ENCODE data around the gene AP5S1.

Gene AP5S1

DNA sequence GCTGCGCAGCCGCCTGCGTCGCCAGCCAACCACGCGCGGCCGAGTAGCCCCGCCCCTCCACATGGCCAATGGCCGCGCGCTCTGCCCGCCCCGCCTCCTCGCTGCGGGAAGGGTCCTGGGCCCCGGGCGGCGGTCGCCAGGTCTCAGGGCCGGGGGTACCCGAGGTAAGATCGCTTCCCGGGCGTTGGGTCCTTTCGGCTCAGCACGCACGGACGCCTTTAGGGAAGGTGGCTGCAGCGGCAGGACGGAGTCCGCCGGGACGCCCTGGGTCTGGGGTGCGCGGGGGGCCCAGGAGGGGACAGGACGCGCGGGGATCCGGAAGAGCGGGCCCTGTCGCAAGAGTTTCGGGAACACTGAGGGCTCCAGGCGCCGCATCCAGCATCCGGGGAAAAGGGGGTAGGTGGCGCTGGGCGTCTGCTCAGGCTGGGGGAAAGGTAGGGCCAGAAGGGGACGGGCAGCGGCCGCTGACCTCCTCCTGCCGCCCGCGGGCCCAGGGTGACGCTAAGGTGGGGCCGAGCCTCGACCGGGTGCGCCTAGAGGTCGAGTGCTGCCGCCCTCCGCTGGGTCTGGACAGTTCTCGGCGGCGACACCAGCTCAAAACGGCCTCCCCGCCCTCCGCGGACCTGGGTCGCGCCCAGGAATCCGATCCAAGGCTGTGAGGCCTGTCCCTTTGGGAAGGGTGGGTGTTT is 26.5 kb downstream of the AP5S1 start, which contains the start of gene MAVS:
Gene MAVS, plus strand, starts transcription at position 95 of the 689 bp plus-strand sequence. CDS start 7,791 bp downstream, outside the sequence.
- peak; percentile 87 for DNase-seq

GRCh38 chr20:3847429-3847940 is 27.1 kb downstream of the AP5S1 start:
- no peak for DNase-seq

DNA sequence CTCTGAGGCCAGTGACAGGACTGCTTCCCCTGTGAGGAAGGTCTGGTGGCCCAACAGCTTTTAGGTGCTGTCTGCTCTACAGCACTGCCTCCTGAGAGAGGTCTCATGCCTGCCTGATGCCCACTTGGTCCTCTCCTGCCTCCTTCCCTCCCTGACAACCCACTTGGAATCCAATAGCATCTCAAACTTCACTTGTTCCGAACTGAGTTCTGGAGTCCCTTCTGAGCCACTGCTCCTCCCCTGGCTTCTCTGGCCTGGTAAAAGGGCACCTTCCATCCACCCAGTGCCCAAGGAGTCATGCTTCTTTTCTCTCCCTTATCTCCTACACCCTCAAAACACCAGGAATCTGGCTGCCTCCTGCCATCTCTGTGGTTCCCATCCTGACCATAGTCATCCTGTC is 28.2 kb downstream of the AP5S1 start:
- no peak for DNase-seq

- DNase-seq, result no peak
Measured at GRCh38 chr20:3854462-3854871, 34.1 kb downstream of the AP5S1 start.

DNA sequence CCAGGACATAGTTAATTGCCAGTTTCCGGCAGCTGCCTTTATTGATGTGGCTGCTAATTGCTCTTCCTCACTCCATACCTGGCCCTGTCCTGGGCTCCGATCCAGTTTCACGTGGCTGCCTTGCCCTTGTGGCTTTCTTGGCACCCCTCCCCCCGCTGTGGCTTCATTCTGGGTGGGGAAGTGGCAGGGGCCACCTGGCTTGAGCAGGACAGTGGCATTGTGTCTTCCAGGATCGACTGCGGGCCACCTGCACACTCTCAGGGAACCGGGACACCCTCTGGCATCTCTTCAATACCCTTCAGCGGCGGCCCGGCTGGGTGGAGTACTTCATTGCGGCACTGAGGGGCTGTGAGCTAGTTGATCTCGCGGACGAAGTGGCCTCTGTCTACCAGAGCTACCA is 37.1 kb downstream of the AP5S1 start:
- DNase-seq, result no peak

DNA sequence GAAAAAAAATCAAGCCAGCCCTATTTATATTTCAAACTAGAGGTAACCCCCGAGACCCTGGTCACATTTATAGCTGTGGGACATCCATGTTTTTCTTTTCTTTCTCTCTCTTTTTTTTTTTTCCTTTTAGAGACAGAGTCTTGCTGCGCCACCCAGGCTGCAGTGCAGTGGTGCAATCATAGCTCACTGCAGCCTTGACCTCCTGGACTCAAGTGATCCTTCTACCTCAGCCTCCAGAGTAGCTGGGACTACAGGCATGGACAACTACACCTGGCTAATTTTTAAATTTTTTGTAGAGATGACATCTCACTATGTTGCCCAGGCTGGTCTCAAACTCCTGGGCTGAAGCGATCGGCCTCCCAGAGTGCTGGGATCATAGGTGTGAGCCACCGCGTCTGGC is 38.3 kb downstream of the AP5S1 start:
- DNase-seq, result no peak

- no peak for DNase-seq
Measured at GRCh38 chr20:3861191-3861590, 40.8 kb downstream of the AP5S1 start.

- DNase-seq, result no peak
Measured at GRCh38 chr20:3862333-3862732, 42.0 kb downstream of the AP5S1 start.

GRCh38 chr20:3863317-3863716 is 43.0 kb downstream of the AP5S1 start:
- DNase-seq, result no peak

DNA sequence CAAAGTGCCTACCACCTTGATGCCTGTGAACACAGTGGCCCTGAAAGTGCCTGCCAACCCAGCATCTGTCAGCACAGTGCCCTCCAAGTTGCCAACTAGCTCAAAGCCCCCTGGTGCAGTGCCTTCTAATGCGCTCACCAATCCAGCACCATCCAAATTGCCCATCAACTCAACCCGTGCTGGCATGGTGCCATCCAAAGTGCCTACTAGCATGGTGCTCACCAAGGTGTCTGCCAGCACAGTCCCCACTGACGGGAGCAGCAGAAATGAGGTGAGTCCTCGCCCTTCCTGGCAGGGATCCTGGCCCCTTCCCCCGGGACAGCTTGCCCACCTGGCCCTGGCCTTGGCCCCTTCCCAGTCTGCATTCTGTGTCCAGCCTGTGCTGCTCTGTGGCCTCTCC is 44.2 kb downstream of the AP5S1 start:
- DNase-seq, result no peak

GRCh38 chr20:3865152-3865886 is 45.0 kb downstream of the AP5S1 start:
- no peak for DNase-seq

DNA sequence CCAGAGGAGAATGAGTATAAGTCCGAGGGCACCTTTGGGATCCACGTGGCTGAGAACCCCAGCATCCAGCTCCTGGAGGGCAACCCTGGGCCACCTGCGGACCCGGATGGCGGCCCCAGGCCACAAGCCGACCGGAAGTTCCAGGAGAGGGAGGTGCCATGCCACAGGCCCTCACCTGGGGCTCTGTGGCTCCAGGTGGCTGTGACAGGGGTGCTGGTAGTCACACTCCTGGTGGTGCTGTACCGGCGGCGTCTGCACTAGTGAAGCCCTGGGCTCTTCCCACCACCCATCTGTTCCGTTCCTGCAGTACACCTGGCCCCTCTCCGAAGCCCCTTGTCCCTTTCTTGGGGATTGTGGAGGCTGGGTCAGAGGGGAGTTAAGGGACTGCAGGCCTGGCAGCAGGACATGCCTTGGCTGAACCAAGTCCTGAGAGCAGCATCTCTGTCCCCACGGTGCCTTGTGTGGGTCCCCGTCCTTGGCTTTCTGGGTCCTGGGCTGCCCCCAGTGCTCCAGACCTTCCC is 45.6 kb downstream of the AP5S1 start:
- no peak for DNase-seq

DNA sequence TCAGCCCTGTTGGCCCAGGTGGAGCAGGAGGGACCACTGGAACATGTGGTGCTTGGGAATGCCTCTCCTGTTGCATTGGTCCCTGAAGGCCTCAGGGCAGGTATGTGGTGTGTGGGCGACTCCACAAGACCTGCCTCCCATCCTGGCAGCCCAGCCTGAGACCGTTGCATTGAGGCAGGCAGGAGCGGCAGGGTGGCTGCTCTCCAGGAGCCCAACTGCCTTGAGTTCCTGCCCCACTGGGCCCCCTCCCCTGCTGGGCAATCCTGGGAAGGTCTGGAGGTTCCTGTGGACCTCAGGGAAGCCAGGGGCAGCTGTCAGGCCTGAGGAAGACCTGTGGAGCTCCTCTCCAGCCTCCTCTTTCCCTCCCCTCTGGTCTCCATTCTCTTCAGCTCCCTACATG is 46.1 kb downstream of the AP5S1 start:
- DNase-seq, result no peak

DNA sequence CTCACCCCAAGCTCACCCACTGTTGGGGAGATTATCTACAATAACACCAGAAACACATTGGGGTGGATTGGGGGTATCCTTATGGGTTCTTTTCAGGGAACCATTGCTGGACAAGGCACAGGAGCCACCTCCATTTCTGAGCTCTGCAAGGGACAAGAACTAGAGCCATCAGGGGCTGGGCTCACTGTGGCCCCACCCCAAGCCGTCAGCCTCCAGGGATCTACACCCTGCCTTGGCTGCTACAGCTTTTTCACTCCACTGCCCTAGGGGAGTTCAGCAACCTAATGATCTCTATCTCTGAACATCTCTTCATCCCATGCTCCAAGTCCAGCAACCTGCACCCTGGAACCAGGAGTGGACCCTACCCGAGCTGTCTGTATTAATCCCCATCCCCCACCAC is 47.5 kb downstream of the AP5S1 start:
- no peak for DNase-seq

DNA sequence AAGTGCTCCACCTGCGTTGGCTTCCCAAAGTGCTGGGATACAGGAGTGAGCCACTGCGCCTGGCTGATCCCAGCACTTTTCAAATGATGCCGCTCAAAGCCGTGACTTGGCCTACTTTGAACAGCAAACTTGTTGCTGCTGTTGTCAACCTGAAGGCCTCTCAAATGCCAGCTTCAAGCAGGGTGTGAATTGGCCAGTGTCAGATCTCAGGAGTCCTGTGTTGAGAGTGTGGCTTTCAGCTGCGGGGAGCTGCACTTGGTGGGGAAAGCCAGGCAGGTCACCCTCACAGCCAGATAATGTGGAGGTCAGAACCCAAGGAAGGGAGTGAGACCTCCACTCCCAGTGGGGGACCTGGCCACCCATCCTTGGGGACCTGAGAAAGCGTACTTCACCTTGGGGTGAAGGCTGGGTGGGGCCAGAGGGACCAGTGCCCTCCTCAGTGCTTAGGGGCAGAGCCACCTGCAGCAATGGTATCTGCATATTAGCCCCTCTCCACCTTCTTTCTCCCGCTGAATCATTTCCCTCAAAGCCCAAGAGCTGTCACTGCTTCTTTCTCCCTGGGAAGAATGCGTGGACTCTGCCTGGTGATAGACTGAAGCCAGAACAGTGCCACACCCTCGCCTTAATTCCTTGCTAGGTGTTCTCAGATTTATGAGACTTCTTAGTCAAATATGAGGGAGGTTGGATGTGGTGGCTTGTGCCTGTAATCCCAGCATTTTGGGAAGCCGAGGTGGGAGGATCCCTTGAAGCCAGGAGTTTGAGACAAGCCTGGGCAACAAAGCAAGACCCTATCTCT is 49.7 kb downstream of the AP5S1 start:
- no peak for DNase-seq

GRCh38 chr20:3871550-3872265 is 51.4 kb downstream of the AP5S1 start:
- no peak for DNase-seq

DNA sequence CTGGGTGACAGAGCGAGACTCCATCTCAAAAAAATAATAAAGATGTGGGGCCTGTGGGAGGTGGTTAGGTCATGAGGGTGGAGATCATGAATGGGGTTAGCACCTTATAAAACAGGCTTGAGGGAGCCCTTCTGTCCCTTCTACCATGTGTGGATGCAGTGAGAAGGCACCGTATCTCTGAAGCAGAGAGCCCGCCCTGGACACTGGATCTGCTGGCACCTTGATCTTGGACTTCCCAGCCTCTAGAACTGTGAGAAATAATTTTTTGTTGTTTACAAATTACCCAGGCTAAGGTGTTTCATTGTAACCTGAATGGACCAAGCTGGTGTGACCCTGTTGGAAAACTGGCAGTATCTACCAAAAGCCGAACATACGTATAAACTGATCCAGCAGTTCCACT is 53.2 kb downstream of the AP5S1 start:
- DNase-seq, result no peak

DNA sequence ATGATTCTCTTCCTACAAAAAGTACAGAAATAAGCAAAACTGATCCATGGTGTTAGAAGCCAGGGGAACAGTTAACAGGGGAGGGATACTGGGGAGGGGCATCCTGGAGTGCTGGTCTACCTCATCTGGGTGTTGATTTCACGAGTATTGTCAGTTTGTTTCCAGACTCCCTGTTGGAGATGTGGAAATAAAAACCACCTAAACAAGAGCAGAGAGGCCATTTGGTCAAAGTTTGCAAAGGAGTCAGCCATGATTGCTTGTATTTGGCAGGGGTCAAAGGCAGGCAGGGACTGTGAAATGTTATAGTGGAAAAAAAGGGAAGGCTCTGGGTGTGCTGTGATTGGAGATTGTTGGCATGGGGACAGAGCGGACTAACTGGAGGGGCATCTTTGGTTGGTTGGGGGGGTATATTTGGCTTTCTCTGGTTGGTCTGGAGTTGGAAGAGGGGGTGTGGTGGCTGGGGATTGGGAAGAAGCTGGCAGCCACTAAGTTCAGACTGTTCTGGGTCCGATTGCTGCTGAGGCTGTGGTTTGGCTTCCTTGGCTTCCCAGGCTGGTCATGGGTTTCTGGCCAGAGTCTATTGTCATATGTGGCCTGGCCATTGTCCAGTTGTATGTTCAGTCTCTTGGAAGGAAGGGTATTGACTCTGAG is 54.0 kb downstream of the AP5S1 start:
- no peak for DNase-seq

DNA sequence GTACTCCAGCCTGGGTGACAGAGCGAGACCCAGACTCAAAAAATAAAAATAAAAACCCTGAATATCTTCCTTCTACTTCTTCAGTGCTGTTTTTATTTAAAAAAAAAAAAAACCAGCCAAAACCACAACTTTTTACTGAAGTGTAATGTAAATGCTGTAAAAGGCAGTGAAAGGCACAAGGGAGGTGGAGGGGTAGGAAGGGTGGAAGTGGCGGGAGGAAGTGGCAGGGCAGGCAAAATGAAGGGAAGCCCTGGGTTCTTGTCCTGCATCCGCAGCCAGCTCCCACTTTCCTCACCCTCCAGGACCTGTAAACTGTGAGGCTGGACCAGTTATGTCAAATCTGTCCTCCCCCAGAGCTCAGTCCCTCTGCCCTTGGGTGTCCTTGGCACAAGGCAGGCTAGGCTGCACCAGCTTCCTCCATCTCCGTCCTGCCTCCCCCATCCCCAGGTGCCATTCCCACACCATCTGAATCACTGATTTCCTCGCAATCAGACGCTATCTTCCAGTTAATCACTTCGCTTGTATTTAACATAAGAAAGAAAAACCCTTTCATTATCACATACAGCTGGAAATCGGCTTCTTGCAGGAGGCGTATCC is 55.1 kb downstream of the AP5S1 start:
- no peak for DNase-seq

- no peak for DNase-seq
Measured at GRCh38 chr20:3876000-3876399, 55.7 kb downstream of the AP5S1 start.

- DNase-seq, result no peak
Measured at GRCh38 chr20:3876676-3877075, 56.3 kb downstream of the AP5S1 start.
